ENCODE data around the gene CXorf38. TPM values are rescaled to one million over a fixed set of nuclear protein-coding genes. Genes with fewer than 3 reads are reported as not detected.
A peak's percentile ranks its signal among the peaks of the same experiment; 100 is the strongest.

The CXorf38 gene
- total RNA-seq, 2 donors from 2014 or later, result 15.7 to 17.4 TPM

- Mint-ChIP-seq H3K4me3 (no peak overlapping the region), H3K27me3 (no peaks in the 10 kb centered on the region), H3K36me3 (ENCODE audit: low read depth) (peaks cover 2% of the 10 kb centered on the region), H3K27ac (no peak overlapping the region), H3K4me1 (peaks cover 2% of the 10 kb centered on the region)
- H3K9me3 ChIP-seq (ENCODE audit: control insufficient read depth, low read length, poor library complexity, severe bottlenecking), result no peaks in the 10 kb centered on the region
- no peak for DNase-seq
- ATAC-seq, result no peak
Observed at GRCh38 chrX:40653535-40653934, 6.2 kb upstream of the CXorf38 start.

GRCh38 chrX:40652664-40653063, 5.3 kb upstream of the CXorf38 start:
- ATAC-seq (no peak), DNase-seq (no peak)
- H3K27ac Mint-ChIP-seq, result no peak overlapping the region
- H3K9me3 ChIP-seq (ENCODE audit: control insufficient read depth, low read length, poor library complexity, severe bottlenecking), result no peaks in the 10 kb centered on the region
- H3K4me3 Mint-ChIP-seq, result no peak overlapping the region
- H3K4me1 Mint-ChIP-seq, result peaks cover 2% of the 10 kb centered on the region
- peaks cover 2% of the 10 kb centered on the region for H3K36me3 Mint-ChIP-seq (ENCODE audit: low read depth)
- no peaks in the 10 kb centered on the region for H3K27me3 Mint-ChIP-seq

GRCh38 chrX:40651620-40652223, 4.4 kb upstream of the CXorf38 start:
- H3K36me3 Mint-ChIP-seq (ENCODE audit: low read depth), result peaks cover 2% of the 10 kb centered on the region
- ATAC-seq (no peak), DNase-seq (peak; percentile 37 to 53 (median 51))
- no peak overlapping the region for H3K4me3 Mint-ChIP-seq
- H3K27me3 Mint-ChIP-seq, result no peaks in the 10 kb centered on the region
- H3K27ac Mint-ChIP-seq, result peak overlapping the region; percentile 82
- peaks cover 2% of the 10 kb centered on the region for H3K4me1 Mint-ChIP-seq
- no peaks in the 10 kb centered on the region for H3K9me3 ChIP-seq (ENCODE audit: control insufficient read depth, low read length, poor library complexity, severe bottlenecking)

GRCh38 chrX:40646489-40647306, 663 bp downstream of the CXorf38 start:
- H3K4me1 Mint-ChIP-seq, result peaks cover 24% of the 10 kb centered on the region
- H3K27ac Mint-ChIP-seq, result peak overlapping the region; percentile 92

GRCh38 chrX:40644821-40645358, 2.5 kb downstream of the CXorf38 start:
- H3K27me3 Mint-ChIP-seq, result no peaks in the 10 kb centered on the region
- H3K27ac Mint-ChIP-seq, result peak overlapping the region; percentile 96
- H3K4me1 Mint-ChIP-seq, result peaks cover 22% of the 10 kb centered on the region
- H3K4me3 Mint-ChIP-seq, result peak overlapping the region; percentile 99
- peaks cover 9% of the 10 kb centered on the region for H3K36me3 Mint-ChIP-seq (ENCODE audit: low read depth)
- peak in 2 of 3 donors; percentile 14 to 20 for DNase-seq
- no peaks in the 10 kb centered on the region for H3K9me3 ChIP-seq (ENCODE audit: control insufficient read depth, low read length, poor library complexity, severe bottlenecking)
- ATAC-seq, result peak; percentile 57

More at GRCh38 chrX:40646489-40647306, 663 bp downstream of the CXorf38 start:
- DNase-seq, result no peak
- Mint-ChIP-seq H3K4me3 (peak overlapping the region; percentile 95), H3K27me3 (no peaks in the 10 kb centered on the region), H3K36me3 (ENCODE audit: low read depth) (peaks cover 9% of the 10 kb centered on the region)
- peak; percentile 25 for ATAC-seq
- H3K9me3 ChIP-seq (ENCODE audit: control insufficient read depth, low read length, poor library complexity, severe bottlenecking), result no peaks in the 10 kb centered on the region

- Mint-ChIP-seq H3K27ac (peak overlapping the region; percentile 96), H3K4me1 (peaks cover 22% of the 10 kb centered on the region), H3K27me3 (no peaks in the 10 kb centered on the region), H3K4me3 (peak overlapping the region; percentile 99), H3K36me3 (ENCODE audit: low read depth) (peaks cover 9% of the 10 kb centered on the region)
- ATAC-seq (no peak), DNase-seq (no peak)
- no peaks in the 10 kb centered on the region for H3K9me3 ChIP-seq (ENCODE audit: control insufficient read depth, low read length, poor library complexity, severe bottlenecking)
Observed at GRCh38 chrX:40644176-40644575, 3.2 kb downstream of the CXorf38 start.

- H3K4me1 Mint-ChIP-seq, result peaks cover 18% of the 10 kb centered on the region
- H3K4me3 Mint-ChIP-seq, result no peak overlapping the region
- no peaks in the 10 kb centered on the region for H3K9me3 ChIP-seq (ENCODE audit: control insufficient read depth, low read length, poor library complexity, severe bottlenecking)
- DNase-seq, result no peak
- peaks cover 5% of the 10 kb centered on the region for H3K36me3 Mint-ChIP-seq (ENCODE audit: low read depth)
- no peak for ATAC-seq
- H3K27ac Mint-ChIP-seq, result no peak overlapping the region
- H3K27me3 Mint-ChIP-seq, result no peaks in the 10 kb centered on the region
Observed at GRCh38 chrX:40637687-40638086, 9.7 kb downstream of the CXorf38 start.

- DNase-seq (no peak), ATAC-seq (no peak)
- H3K4me3 Mint-ChIP-seq, result no peak overlapping the region
- no peaks in the 10 kb centered on the region for H3K27me3 Mint-ChIP-seq
- no peaks in the 10 kb centered on the region for H3K9me3 ChIP-seq (ENCODE audit: control insufficient read depth, low read length, poor library complexity, severe bottlenecking)
- no peak overlapping the region for H3K27ac Mint-ChIP-seq
- H3K4me1 Mint-ChIP-seq, result peaks cover 12% of the 10 kb centered on the region
- H3K36me3 Mint-ChIP-seq (ENCODE audit: low read depth), result peaks cover 8% of the 10 kb centered on the region
Observed at GRCh38 chrX:40632199-40632598, 15.2 kb downstream of the CXorf38 start.

GRCh38 chrX:40628506-40628905, 18.9 kb downstream of the CXorf38 start:
- H3K4me1 Mint-ChIP-seq, result peaks cover 10% of the 10 kb centered on the region
- no peak for ATAC-seq
- no peak for DNase-seq

GRCh38 chrX:40625294-40625693, 22.1 kb downstream of the CXorf38 start:
- no peaks in the 10 kb centered on the region for H3K36me3 Mint-ChIP-seq (ENCODE audit: low read depth)
- DNase-seq (no peak), ATAC-seq (no peak)
- no peaks in the 10 kb centered on the region for H3K4me1 Mint-ChIP-seq
- H3K9me3 ChIP-seq (ENCODE audit: control insufficient read depth, low read length, poor library complexity, severe bottlenecking), result no peaks in the 10 kb centered on the region
- no peaks in the 10 kb centered on the region for H3K27me3 Mint-ChIP-seq
- no peak overlapping the region for H3K4me3 Mint-ChIP-seq
- H3K27ac Mint-ChIP-seq, result no peak overlapping the region

More at GRCh38 chrX:40628506-40628905, 18.9 kb downstream of the CXorf38 start:
- H3K27ac Mint-ChIP-seq, result no peak overlapping the region
- no peaks in the 10 kb centered on the region for H3K27me3 Mint-ChIP-seq
- no peaks in the 10 kb centered on the region for H3K9me3 ChIP-seq (ENCODE audit: control insufficient read depth, low read length, poor library complexity, severe bottlenecking)
- H3K36me3 Mint-ChIP-seq (ENCODE audit: low read depth), result peaks cover 8% of the 10 kb centered on the region
- no peak overlapping the region for H3K4me3 Mint-ChIP-seq

GRCh38 chrX:40623665-40624064, 23.7 kb downstream of the CXorf38 start:
- H3K27ac Mint-ChIP-seq, result no peak overlapping the region

GRCh38 chrX:40623139-40623536, 24.2 kb downstream of the CXorf38 start, which contains the start of gene MPC1L:
MPC1L (plus strand) TSS chrX:40623428; CDS start chrX:40623566, 138 bp downstream.
- Mint-ChIP-seq H3K4me1 (no peaks in the 10 kb centered on the region), H3K27ac (no peak within 1 kb of the TSS), H3K36me3 (ENCODE audit: low read depth) (no peaks in the 10 kb centered on the region), H3K4me3 (no peak within 1 kb of the TSS), H3K27me3 (no peaks in the 10 kb centered on the region)
- DNase-seq (no peak), ATAC-seq (no peak)
- no peaks in the 10 kb centered on the region for H3K9me3 ChIP-seq (ENCODE audit: control insufficient read depth, low read length, poor library complexity, severe bottlenecking)

More at GRCh38 chrX:40623665-40624064, 23.7 kb downstream of the CXorf38 start:
- Mint-ChIP-seq H3K4me1 (no peaks in the 10 kb centered on the region), H3K4me3 (no peak overlapping the region), H3K36me3 (ENCODE audit: low read depth) (no peaks in the 10 kb centered on the region), H3K27me3 (no peaks in the 10 kb centered on the region)
- ATAC-seq, result no peak
- H3K9me3 ChIP-seq (ENCODE audit: control insufficient read depth, low read length, poor library complexity, severe bottlenecking), result no peaks in the 10 kb centered on the region
- no peak for DNase-seq

- Mint-ChIP-seq H3K4me3 (no peak overlapping the region), H3K27ac (no peak overlapping the region), H3K4me1 (no peaks in the 10 kb centered on the region), H3K36me3 (ENCODE audit: low read depth) (no peaks in the 10 kb centered on the region), H3K27me3 (no peaks in the 10 kb centered on the region)
- ATAC-seq (no peak), DNase-seq (no peak)
- no peaks in the 10 kb centered on the region for H3K9me3 ChIP-seq (ENCODE audit: control insufficient read depth, low read length, poor library complexity, severe bottlenecking)
Observed at GRCh38 chrX:40622479-40623138, 24.8 kb downstream of the CXorf38 start.

Measured in T-helper 17 cell (primary cell).